ENCODE data around the gene RBM33.

The RBM33 gene

DNA sequence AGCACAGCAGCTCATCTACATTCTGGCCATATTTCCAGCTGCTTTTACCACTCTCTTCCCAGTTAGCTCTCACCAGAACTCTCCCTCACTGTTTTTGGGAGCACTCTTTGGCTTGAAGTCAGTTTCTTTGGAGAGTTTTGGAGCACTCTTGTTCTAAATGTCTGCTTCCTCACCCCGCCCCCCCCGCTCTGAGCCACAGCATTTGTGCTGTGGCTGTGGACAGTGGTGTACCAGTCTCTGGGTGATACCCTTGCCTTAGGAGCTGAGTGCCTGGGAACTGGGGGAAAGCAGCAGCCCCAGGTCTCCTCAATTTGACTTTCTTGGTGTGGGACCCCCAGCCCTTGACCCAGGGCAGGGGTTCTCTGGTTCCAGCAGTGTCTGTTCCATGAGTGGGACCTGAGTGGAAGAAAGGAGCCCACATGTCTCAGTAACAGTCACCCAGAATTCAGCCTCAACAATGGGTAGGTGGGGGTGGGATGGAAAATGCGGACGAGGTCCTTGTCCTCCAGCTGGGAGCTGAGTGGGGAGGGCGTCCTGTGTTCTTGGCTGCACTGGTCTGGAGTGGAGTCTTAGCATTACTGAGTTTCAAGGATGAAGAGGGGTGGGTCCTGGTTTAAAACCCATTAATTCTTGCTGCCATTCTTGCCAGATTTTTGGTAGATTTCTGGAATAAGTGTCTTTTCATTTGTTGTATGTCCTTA, 18.0 kb downstream of the RBM33 start:
- H3K9me3 Mint-ChIP-seq: peaks cover 26% of the 10 kb centered on the region
- TF ChIP-seq, protein P1, sequence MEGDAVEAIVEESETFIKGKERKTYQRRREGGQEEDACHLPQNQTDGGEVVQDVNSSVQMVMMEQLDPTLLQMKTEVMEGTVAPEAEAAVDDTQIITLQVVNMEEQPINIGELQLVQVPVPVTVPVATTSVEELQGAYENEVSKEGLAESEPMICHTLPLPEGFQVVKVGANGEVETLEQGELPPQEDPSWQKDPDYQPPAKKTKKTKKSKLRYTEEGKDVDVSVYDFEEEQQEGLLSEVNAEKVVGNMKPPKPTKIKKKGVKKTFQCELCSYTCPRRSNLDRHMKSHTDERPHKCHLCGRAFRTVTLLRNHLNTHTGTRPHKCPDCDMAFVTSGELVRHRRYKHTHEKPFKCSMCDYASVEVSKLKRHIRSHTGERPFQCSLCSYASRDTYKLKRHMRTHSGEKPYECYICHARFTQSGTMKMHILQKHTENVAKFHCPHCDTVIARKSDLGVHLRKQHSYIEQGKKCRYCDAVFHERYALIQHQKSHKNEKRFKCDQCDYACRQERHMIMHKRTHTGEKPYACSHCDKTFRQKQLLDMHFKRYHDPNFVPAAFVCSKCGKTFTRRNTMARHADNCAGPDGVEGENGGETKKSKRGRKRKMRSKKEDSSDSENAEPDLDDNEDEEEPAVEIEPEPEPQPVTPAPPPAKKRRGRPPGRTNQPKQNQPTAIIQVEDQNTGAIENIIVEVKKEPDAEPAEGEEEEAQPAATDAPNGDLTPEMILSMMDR (IDR thresholded peaks at IDR 0.05; ENCODE audit: unreplicated experiment in 3 of 3): no peak
- no peaks in the 10 kb centered on the region for H3K4me1 Mint-ChIP-seq
- no peak overlapping the region for H3K4me3 Mint-ChIP-seq
- H3K27me3 Mint-ChIP-seq (ENCODE audit: low read depth): no peaks in the 10 kb centered on the region
- peaks cover 46% of the 10 kb centered on the region for H3K36me3 Mint-ChIP-seq (ENCODE audit: low read depth)
- H3K27ac Mint-ChIP-seq: no peak overlapping the region

DNA sequence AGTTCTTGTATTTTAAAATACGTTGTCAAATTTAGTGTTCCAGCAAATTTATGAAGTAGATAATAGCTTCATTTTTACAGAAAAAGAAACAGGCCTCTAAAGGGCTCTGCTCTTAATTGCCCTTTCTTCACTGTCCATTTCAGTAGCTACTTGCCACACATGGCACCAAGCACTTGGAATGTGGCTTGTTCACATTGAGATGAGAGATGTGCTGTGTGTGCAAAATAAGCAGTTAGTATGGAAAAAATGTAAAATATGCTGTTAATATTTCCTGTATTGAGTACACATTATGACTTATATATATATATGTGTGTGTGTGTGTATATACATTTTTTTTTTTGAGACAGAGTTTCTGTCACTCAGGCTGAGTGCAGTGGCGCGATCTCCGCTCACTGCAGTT, 19.5 kb downstream of the RBM33 start:
- TF ChIP-seq, protein P1 (IDR thresholded peaks at IDR 0.05; ENCODE audit: unreplicated experiment in 3 of 3): no peak
- H3K4me1 Mint-ChIP-seq: no peaks in the 10 kb centered on the region
- H3K36me3 Mint-ChIP-seq (ENCODE audit: low read depth): peaks cover 45% of the 10 kb centered on the region
- no peaks in the 10 kb centered on the region for H3K27me3 Mint-ChIP-seq (ENCODE audit: low read depth)
- H3K9me3 Mint-ChIP-seq: peaks cover 26% of the 10 kb centered on the region
- H3K27ac Mint-ChIP-seq: no peak overlapping the region
- no peak overlapping the region for H3K4me3 Mint-ChIP-seq

- Mint-ChIP-seq H3K4me1 (peaks cover 2% of the 10 kb centered on the region), H3K9me3 (peaks cover 14% of the 10 kb centered on the region), H3K36me3 (ENCODE audit: low read depth) (peaks cover 33% of the 10 kb centered on the region), H3K4me3 (no peak overlapping the region), H3K27ac (no peak overlapping the region), H3K27me3 (ENCODE audit: low read depth) (no peaks in the 10 kb centered on the region)
- TF ChIP-seq, protein P1 (IDR thresholded peaks at IDR 0.05; ENCODE audit: unreplicated experiment in 3 of 3): no peak
These were observed 20.9 kb downstream of the RBM33 start for GRCh38 chr7:155665079-155665956.

GRCh38 chr7:155665957-155666287, 21.5 kb downstream of the RBM33 start:
- no peak overlapping the region for H3K27ac Mint-ChIP-seq
- no peak overlapping the region for H3K4me3 Mint-ChIP-seq
- H3K9me3 Mint-ChIP-seq: peaks cover 8% of the 10 kb centered on the region
- no peaks in the 10 kb centered on the region for H3K27me3 Mint-ChIP-seq (ENCODE audit: low read depth)
- H3K36me3 Mint-ChIP-seq (ENCODE audit: low read depth): peaks cover 29% of the 10 kb centered on the region
- TF ChIP-seq, protein P1 (IDR thresholded peaks at IDR 0.05; ENCODE audit: unreplicated experiment in 3 of 3): no peak
- H3K4me1 Mint-ChIP-seq: peaks cover 8% of the 10 kb centered on the region

- Mint-ChIP-seq H3K4me3 (no peak overlapping the region), H3K27me3 (ENCODE audit: low read depth) (no peaks in the 10 kb centered on the region), H3K4me1 (peaks cover 10% of the 10 kb centered on the region), H3K36me3 (ENCODE audit: low read depth) (peaks cover 19% of the 10 kb centered on the region), H3K27ac (no peak overlapping the region), H3K9me3 (peaks cover under 1% of the 10 kb centered on the region)
- TF ChIP-seq, protein P1 (IDR thresholded peaks at IDR 0.05; ENCODE audit: unreplicated experiment in 3 of 3): no peak
These were observed 22.9 kb downstream of the RBM33 start for GRCh38 chr7:155667241-155667829.
